ENCODE data around the gene TMEM43.

Gene TMEM43

GRCh38 chr3:14162178-14162577 lies 37.3 kb downstream of the TMEM43 start:
- Mint-ChIP-seq H3K36me3 (peaks cover 50% of the 10 kb centered on the region), H3K27ac (no peak overlapping the region), H3K27me3 (no peaks in the 10 kb centered on the region), H3K4me3 (no peak overlapping the region), H3K9me3 (ENCODE audit: low read depth) (peaks cover 11% of the 10 kb centered on the region), H3K4me1 (ENCODE audit: low read depth) (peaks cover 4% of the 10 kb centered on the region)

GRCh38 chr3:14166877-14167603 lies 42.2 kb downstream of the TMEM43 start:
- Mint-ChIP-seq H3K4me3 (no peak overlapping the region), H3K4me1 (ENCODE audit: low read depth) (peaks cover 15% of the 10 kb centered on the region), H3K36me3 (peaks cover 44% of the 10 kb centered on the region), H3K27ac (no peak overlapping the region), H3K27me3 (no peaks in the 10 kb centered on the region), H3K9me3 (ENCODE audit: low read depth) (peaks cover 6% of the 10 kb centered on the region)

GRCh38 chr3:14169435-14169834 lies 44.6 kb downstream of the TMEM43 start:
- Mint-ChIP-seq H3K4me1 (ENCODE audit: low read depth) (peaks cover 32% of the 10 kb centered on the region), H3K27me3 (no peaks in the 10 kb centered on the region), H3K4me3 (no peak overlapping the region), H3K9me3 (ENCODE audit: low read depth) (no peaks in the 10 kb centered on the region), H3K36me3 (peaks cover 32% of the 10 kb centered on the region), H3K27ac (no peak overlapping the region)

- Mint-ChIP-seq H3K27ac (no peak overlapping the region), H3K27me3 (no peaks in the 10 kb centered on the region), H3K4me3 (no peak overlapping the region), H3K36me3 (peaks cover 28% of the 10 kb centered on the region), H3K4me1 (ENCODE audit: low read depth) (peaks cover 36% of the 10 kb centered on the region), H3K9me3 (ENCODE audit: low read depth) (no peaks in the 10 kb centered on the region)
These were observed 45.0 kb downstream of the TMEM43 start for GRCh38 chr3:14169871-14170270.

- Mint-ChIP-seq H3K9me3 (ENCODE audit: low read depth) (no peaks in the 10 kb centered on the region), H3K27me3 (no peaks in the 10 kb centered on the region), H3K4me1 (ENCODE audit: low read depth) (peaks cover 44% of the 10 kb centered on the region), H3K36me3 (peaks cover 28% of the 10 kb centered on the region), H3K4me3 (no peak overlapping the region), H3K27ac (no peak overlapping the region)
These were observed 45.8 kb downstream of the TMEM43 start for GRCh38 chr3:14170531-14171159.

- H3K27me3 Mint-ChIP-seq: no peaks in the 10 kb centered on the region
- no peaks in the 10 kb centered on the region for H3K9me3 Mint-ChIP-seq (ENCODE audit: low read depth)
- H3K4me1 Mint-ChIP-seq (ENCODE audit: low read depth): peaks cover 60% of the 10 kb centered on the region
- H3K36me3 Mint-ChIP-seq: peaks cover 22% of the 10 kb centered on the region
- H3K4me3 Mint-ChIP-seq: no peak overlapping the region
- no peak overlapping the region for H3K27ac Mint-ChIP-seq
These were observed 47.6 kb downstream of the TMEM43 start for GRCh38 chr3:14172496-14172895.

GRCh38 chr3:14174483-14174882 lies 49.6 kb downstream of the TMEM43 start:
- Mint-ChIP-seq H3K9me3 (ENCODE audit: low read depth) (no peaks in the 10 kb centered on the region), H3K27me3 (no peaks in the 10 kb centered on the region), H3K36me3 (peaks cover 17% of the 10 kb centered on the region), H3K27ac (peak overlapping the region; percentile 5), H3K4me1 (ENCODE audit: low read depth) (peaks cover 72% of the 10 kb centered on the region), H3K4me3 (peak overlapping the region; percentile 66)

- Mint-ChIP-seq H3K27ac (peak overlapping the region; percentile 72), H3K27me3 (no peaks in the 10 kb centered on the region), H3K4me3 (peak overlapping the region; percentile 66), H3K9me3 (ENCODE audit: low read depth) (no peaks in the 10 kb centered on the region), H3K4me1 (ENCODE audit: low read depth) (peaks cover 67% of the 10 kb centered on the region), H3K36me3 (peaks cover 13% of the 10 kb centered on the region)
These were observed 50.7 kb downstream of the TMEM43 start for GRCh38 chr3:14175383-14176037.

GRCh38 chr3:14177580-14178246 lies 52.9 kb downstream of the TMEM43 start:
- no peaks in the 10 kb centered on the region for H3K9me3 Mint-ChIP-seq (ENCODE audit: low read depth)
- H3K4me1 Mint-ChIP-seq (ENCODE audit: low read depth): peaks cover 70% of the 10 kb centered on the region
- peaks cover 6% of the 10 kb centered on the region for H3K36me3 Mint-ChIP-seq
- H3K4me3 Mint-ChIP-seq: peak overlapping the region; percentile 90
- no peaks in the 10 kb centered on the region for H3K27me3 Mint-ChIP-seq
- peak overlapping the region; percentile 99 for H3K27ac Mint-ChIP-seq

- Mint-ChIP-seq H3K27ac (peak within 1 kb of the TSS; percentile 99), H3K4me1 (ENCODE audit: low read depth) (peaks cover 66% of the 10 kb centered on the region), H3K27me3 (no peaks in the 10 kb centered on the region), H3K4me3 (peak within 1 kb of the TSS; percentile 90), H3K9me3 (ENCODE audit: low read depth) (no peaks in the 10 kb centered on the region), H3K36me3 (peaks cover 2% of the 10 kb centered on the region)
These were observed 53.6 kb downstream of the TMEM43 start, which contains the start of the genes LSM3 and XPC for GRCh38 chr3:14178247-14179113. TSS of gene LSM3 (plus strand) at chr3:14178817. CDS start at chr3:14178861, 44 bp downstream. TSS of gene XPC (minus strand) at chr3:14178601. CDS start at chr3:14178568, 33 bp downstream.

- H3K36me3 Mint-ChIP-seq: peaks cover 5% of the 10 kb centered on the region
- H3K27ac Mint-ChIP-seq: peak overlapping the region; percentile 99
- H3K9me3 Mint-ChIP-seq (ENCODE audit: low read depth): no peaks in the 10 kb centered on the region
- H3K4me3 Mint-ChIP-seq: peak overlapping the region; percentile 90
- H3K27me3 Mint-ChIP-seq: no peaks in the 10 kb centered on the region
- peaks cover 65% of the 10 kb centered on the region for H3K4me1 Mint-ChIP-seq (ENCODE audit: low read depth)
These were observed 54.2 kb downstream of the TMEM43 start for GRCh38 chr3:14179114-14179465.

- no peaks in the 10 kb centered on the region for H3K9me3 Mint-ChIP-seq (ENCODE audit: low read depth)
- H3K36me3 Mint-ChIP-seq: peaks cover 5% of the 10 kb centered on the region
- H3K4me3 Mint-ChIP-seq: peak overlapping the region; percentile 90
- peaks cover 58% of the 10 kb centered on the region for H3K4me1 Mint-ChIP-seq (ENCODE audit: low read depth)
- H3K27ac Mint-ChIP-seq: peak overlapping the region; percentile 99
- H3K27me3 Mint-ChIP-seq: no peaks in the 10 kb centered on the region
These were observed 54.9 kb downstream of the TMEM43 start for GRCh38 chr3:14179795-14180194.

GRCh38 chr3:14181253-14181652 lies 56.4 kb downstream of the TMEM43 start:
- Mint-ChIP-seq H3K36me3 (peaks cover 8% of the 10 kb centered on the region), H3K4me1 (ENCODE audit: low read depth) (peaks cover 47% of the 10 kb centered on the region), H3K27ac (no peak overlapping the region), H3K9me3 (ENCODE audit: low read depth) (no peaks in the 10 kb centered on the region), H3K4me3 (peak overlapping the region; percentile 35), H3K27me3 (no peaks in the 10 kb centered on the region)

GRCh38 chr3:14183015-14183577 lies 58.2 kb downstream of the TMEM43 start:
- Mint-ChIP-seq H3K4me3 (no peak overlapping the region), H3K9me3 (ENCODE audit: low read depth) (no peaks in the 10 kb centered on the region), H3K4me1 (ENCODE audit: low read depth) (peaks cover 44% of the 10 kb centered on the region), H3K36me3 (peaks cover 8% of the 10 kb centered on the region), H3K27me3 (no peaks in the 10 kb centered on the region), H3K27ac (no peak overlapping the region)
